Stimulated activated CD8-positive, alpha-beta memory T cell treated with anti-CD3 and anti-CD28 coated beads, Interleukin-7, amount 100 ng/mL, for 1 hour (primary cell): ENCODE data around the gene RAI1.

Source experiments
- DNase-seq, 2 donors: peaks; one replicate each; pipeline ENCODE4 v3.0.0-alpha.2; 2020; ENCODE audit warnings: low read depth in 2 of 2

Gene RAI1

GRCh38 chr17:17786998-17787397 lies 105.7 kb downstream of the RAI1 start:
- DNase-seq, result no peak

- no peak for DNase-seq
Measured at GRCh38 chr17:17787568-17787967, 106.3 kb downstream of the RAI1 start.

- DNase-seq, result no peak
Measured at GRCh38 chr17:17788967-17789366, 107.7 kb downstream of the RAI1 start.

GRCh38 chr17:17789410-17789809 lies 108.2 kb downstream of the RAI1 start:
- DNase-seq, result no peak

- no peak for DNase-seq
Measured at GRCh38 chr17:17789828-17790636, 108.8 kb downstream of the RAI1 start.

- DNase-seq, result no peak
Measured at GRCh38 chr17:17790637-17791464, 109.6 kb downstream of the RAI1 start.

- no peak for DNase-seq
Measured at GRCh38 chr17:17792037-17792550, 110.8 kb downstream of the RAI1 start.

GRCh38 chr17:17792551-17793377 lies 111.5 kb downstream of the RAI1 start:
- peak in 1 of 2 donors; percentile 14 for DNase-seq

- DNase-seq, result no peak
Measured at GRCh38 chr17:17793378-17794214, 112.3 kb downstream of the RAI1 start.

- no peak for DNase-seq
Measured at GRCh38 chr17:17794382-17794781, 113.1 kb downstream of the RAI1 start.

GRCh38 chr17:17795296-17795695 lies 114.0 kb downstream of the RAI1 start:
- DNase-seq, result no peak

GRCh38 chr17:17795946-17796786 lies 114.9 kb downstream of the RAI1 start:
- DNase-seq, result no peak

- DNase-seq, result no peak
Measured at GRCh38 chr17:17796787-17797061, 115.5 kb downstream of the RAI1 start.

GRCh38 chr17:17797119-17797809 lies 116.0 kb downstream of the RAI1 start:
- no peak for DNase-seq

- no peak for DNase-seq
Measured at GRCh38 chr17:17798010-17798556, 116.8 kb downstream of the RAI1 start.

GRCh38 chr17:17798573-17799255 lies 117.5 kb downstream of the RAI1 start:
- DNase-seq, result no peak

- DNase-seq, result no peak
Measured at GRCh38 chr17:17800504-17801021, 119.3 kb downstream of the RAI1 start.

GRCh38 chr17:17801800-17802481 lies 120.7 kb downstream of the RAI1 start:
- no peak for DNase-seq
